Jurkat, Clone E6-1 (cell line): Measurements from ENCODE around the gene PRDM16.

ENCODE experiments used
- DNase-seq: peaks from one replicate; pipeline ENCODE4 v3.0.0-alpha.2; 2011; ENCODE audit warnings: low read depth, low spot score
- H3K4me3 ChIP-seq: 2 replicates; pipeline ENCODE4 v1.5.1; 2011; ENCODE audit warnings: mild to moderate bottlenecking, low read length, control low read depth, moderate library complexity

The PRDM16 gene

DNA sequence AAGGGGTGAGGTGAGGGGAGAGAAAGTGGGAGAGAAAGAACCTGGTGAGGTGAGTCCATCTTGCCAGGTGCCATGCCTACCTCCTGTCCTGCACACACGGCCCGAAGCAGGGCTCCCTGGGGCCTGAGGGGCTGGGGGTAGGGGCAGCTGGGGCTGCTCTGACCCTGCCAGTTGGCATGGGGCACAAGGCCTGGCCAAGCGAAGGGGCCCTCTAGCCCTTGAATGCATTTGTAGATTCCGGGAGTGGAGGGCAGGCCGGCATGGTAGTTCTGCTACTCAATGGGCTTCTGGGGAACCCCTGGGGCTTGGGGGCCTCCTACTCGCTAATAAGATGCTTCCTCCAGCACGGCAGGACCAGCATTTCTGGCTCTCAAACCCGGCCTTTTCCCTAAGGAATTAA, 3.6 kb upstream of the PRDM16 start:
- H3K4me3 ChIP-seq, result no peak overlapping the region
- no peak for DNase-seq

- no peak overlapping the region for H3K4me3 ChIP-seq
- no peak for DNase-seq
Measured at GRCh38 chr1:3065797-3066196, 3.2 kb upstream of the PRDM16 start.

DNA sequence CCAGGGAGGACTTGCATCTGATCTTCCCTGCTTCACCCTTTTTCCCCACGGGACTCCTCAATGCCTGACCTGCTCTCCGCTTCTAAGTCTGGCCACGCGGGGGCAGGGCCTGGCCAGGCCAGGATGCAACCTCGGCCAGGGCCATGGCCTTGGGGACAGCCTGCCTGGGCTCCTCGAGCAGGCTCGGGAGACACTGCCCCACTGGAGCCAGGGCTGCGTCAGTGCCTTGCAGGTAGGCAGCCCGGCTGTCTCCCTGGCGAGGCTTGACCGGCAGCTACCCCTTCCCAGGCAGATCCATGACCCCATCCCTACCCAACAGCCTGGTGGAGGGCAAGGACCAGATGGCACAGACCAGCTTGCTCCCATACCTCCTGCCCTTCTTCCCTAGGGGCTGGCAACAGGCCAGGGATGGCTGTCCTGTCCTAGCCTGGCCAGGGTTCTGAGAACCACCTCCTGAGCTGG, 2.7 kb upstream of the PRDM16 start:
- no peak for DNase-seq
- H3K4me3 ChIP-seq, result no peak overlapping the region

- DNase-seq, result no peak
- no peak overlapping the region for H3K4me3 ChIP-seq
Measured at GRCh38 chr1:3066826-3067225, 2.2 kb upstream of the PRDM16 start.

- H3K4me3 ChIP-seq, result no peak overlapping the region
- DNase-seq, result no peak
Measured at GRCh38 chr1:3067301-3067670, 1.7 kb upstream of the PRDM16 start.

GRCh38 chr1:3067671-3068563, 1.1 kb upstream of the PRDM16 start:
- no peak overlapping the region for H3K4me3 ChIP-seq
- DNase-seq, result no peak

- DNase-seq, result no peak
- no peak overlapping the region for H3K4me3 ChIP-seq
Measured at GRCh38 chr1:3069491-3070308, 697 bp downstream of the PRDM16 start.

DNA sequence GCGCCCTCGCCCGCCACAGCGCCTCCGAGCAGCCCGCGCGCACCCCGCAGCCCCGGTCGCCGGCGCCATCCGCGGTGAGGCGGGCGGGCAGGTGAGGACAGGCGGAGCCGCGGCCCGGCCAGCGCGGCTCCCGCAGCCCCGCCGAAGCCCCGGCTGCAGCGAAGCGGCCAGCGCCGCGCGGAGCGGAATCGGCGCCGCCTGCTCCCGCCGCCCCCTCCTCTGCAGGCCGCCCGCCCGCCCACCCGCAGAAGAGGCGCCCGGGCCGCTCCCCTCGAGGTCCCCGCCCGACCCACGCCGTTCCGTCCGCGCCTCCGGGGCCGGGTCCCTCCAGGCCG, 1.3 kb downstream of the PRDM16 start:
- H3K4me3 ChIP-seq, result no peak overlapping the region
- DNase-seq, result no peak

DNA sequence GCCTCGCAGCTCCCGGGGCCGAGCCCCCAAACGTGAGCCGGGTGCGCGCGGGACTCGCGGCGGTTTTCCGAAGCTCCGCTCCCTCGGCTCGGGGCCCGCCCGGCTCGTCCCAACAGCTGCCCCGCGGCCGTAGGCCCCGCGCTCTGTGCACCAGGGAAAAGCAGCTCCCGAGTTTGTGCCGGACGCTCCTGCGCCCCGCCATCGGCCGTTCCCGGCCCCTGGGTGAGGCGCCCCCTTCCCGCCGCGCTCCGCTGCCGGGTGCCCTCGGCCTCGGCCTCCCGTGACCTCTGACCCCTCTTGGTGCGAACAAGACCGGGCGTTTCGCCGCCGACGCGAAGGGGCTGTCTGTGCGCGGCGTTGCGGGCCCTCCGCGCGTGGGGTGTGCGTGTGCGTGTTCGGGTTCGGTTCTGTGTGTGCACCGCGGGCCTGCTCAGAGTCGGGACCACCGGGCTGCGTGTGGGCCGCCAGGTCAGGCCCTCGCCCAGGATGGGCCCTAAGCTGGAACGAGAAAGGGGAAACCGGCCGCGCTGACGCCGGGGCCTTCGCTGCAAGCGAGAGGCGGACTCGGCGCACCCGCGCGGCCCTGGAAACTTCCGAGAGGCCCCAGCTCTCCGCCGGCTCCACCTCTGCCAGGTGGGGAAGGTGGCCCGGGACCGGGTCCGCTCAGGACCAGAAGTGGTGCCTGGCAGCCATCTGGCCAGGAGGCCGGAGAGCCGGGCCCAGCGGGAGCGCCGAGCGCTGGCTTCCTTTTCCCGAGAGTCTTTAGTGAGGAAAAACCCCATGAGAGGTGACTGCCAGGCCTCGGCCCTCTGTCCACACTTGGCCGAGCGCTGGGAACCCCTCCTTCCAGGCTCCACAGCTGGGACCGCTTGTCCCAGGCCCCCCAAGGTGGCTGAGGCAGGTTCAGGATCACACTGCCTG, 1.9 kb downstream of the PRDM16 start:
- no peak overlapping the region for H3K4me3 ChIP-seq
- DNase-seq, result no peak

DNA sequence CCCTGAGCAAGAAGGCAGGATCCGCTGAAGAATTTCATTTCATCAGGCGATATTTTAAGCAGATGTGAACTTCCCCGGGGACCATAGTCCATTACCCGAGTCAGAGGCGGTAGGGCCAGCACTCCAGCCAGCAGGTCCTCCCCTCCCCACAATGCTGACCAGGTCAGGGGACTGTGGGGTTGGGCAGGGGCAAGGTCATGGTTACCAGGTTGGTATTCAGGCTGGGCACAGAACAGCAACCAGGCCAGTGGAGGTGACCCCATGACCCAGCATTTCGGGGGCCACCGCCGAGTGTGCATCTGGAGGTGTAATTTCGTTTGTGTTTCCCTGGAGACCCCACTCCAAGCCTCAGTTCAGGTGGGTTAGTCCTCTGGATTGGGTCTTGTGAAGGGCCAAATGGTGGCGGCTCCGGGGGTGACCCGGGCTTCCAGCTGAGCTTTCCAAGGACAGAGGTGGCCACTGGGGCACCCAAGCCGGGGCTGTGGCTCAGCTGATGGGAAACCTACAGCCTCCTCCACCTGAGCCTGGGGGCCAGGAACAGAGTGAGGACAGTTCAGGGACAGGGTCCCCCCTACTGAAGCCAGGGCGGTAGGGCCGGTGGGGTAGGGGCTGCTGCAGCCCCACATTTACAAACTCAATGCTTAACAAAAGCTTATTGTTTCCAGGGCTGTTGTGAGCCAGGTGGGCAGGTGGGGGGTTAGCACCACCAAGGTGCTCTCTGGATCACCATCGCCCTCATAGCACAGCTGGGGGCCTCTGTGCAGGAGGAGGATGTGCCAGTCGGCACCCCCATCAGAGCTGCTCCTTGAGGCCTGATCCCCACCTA, 2.8 kb downstream of the PRDM16 start:
- no peak for DNase-seq
- H3K4me3 ChIP-seq, result no peak overlapping the region

DNA sequence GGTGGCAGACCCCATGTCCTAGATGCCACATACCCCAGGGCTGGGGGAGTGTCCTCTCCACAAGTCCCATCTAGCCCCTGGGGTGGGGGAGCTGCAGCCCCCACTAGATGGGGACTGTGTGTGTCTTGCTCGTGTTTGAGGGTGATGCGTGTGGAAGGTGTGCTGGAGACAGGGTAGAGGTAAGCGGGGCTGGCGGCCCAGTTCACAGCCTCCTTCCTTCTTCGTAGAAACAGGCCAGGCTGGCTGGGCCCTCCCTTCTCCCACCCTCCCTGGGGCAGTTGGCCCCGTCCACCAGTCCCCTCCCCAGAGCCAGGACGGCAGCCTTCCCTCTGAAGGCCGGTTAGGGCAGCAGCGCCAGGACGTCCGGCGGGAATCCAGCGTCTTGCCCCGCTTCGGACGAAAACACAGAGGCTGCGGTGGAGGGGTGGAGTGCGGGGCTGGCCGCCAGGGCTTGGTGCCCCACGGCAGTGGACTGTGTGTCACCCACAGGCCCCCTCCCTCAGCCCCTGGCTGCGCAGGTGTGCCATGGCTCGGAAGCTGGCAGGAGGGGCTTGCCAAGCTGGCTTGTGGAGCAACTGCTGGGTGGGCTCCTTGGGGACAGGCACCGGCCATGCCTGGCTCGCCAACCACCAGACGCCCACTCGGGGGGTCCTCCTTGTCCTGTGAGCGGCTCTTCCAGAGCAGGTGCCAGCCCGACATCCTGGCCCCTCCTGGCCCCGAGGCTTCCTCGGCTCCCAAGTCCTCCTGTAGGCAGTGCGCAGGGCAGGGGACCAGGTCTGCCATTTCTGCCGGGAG, 3.6 kb downstream of the PRDM16 start:
- DNase-seq, result no peak
- no peak overlapping the region for H3K4me3 ChIP-seq

GRCh38 chr1:3073186-3073488, 4.1 kb downstream of the PRDM16 start:
- no peak overlapping the region for H3K4me3 ChIP-seq

DNA sequence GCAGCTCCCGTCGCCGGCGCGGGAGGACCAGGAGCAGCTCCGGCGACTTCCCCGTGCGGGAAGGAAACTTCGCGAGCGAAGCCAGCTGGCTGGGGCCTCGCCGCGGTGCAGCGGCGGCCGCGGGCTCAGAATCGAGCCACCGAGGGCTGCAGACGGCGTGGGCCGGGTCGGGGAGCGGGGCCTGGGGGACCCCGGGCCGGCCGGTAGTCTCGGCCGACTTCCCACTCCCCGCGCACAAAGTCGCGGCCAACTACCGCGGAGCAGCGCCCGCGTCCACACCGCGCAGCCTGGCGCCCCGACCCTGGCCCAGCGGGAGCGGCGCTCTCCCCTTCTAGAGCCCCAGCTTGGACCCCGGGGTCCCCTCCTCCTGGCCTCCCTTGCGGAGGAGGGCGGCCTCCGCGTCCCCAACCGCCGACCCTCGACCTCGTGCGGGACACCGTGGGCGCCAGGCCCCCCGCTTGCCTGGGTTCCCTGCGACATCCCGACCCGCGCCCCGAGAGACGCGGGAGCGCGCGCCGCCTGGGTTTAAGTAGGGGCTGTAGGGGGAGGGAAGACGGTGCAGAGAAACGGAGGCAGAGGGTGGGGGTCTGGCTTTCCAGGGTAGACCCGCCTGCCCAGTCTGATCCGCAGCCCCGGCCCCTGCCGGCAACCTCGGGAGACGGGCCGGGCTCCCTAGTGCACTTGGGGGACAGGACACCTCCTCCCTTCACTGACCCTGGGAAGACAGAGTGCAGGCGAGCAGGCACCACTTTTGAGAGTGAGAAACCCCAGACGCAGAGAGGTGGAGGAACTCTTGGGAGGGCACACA, 4.7 kb downstream of the PRDM16 start:
- H3K4me3 ChIP-seq, result no peak overlapping the region
- no peak for DNase-seq

More at GRCh38 chr1:3073186-3073488, 4.1 kb downstream of the PRDM16 start:
- no peak for DNase-seq

DNA sequence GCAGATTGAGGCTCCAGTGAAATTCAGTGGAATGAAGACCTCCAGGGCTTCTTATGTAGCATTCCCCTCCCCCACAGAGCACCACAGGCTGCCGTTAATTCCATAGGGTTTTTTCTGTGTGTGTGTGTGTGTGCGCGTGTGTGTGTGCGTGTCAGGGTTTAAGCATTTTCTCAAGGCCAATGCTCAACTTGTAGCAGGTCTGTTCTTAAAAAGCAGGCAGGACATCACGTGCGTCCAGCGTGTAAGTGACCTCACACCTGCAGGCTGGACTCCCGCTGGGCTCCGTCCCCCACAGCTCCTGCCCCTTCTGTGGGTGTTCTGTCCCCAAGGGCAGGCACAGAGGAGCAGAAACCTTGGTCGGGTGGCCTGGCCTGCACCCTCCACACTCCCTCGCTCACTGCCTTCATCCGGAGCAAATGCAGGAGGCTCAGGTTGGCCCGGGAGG, 5.3 kb downstream of the PRDM16 start:
- no peak overlapping the region for H3K4me3 ChIP-seq
- DNase-seq, result no peak

DNA sequence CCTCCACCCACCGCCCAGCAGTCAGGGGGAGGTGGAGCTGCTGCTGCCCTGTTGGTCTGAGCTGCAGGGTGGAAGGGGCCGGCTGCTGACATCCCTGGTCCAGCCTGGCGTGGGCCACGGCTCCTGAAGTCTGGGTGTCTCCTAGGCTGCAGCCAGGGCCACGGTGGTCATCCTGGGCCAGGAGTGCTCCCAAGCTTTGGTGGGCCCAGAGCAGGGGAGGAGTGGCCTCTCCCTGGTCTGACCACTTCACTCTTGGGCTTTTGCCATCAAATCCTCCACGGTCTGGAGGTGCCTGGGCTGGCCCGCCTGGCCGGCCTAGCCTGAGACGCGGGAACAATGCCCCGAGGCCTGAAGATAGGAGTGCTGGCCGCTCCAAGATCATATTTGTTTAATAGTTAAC, 5.8 kb downstream of the PRDM16 start:
- no peak overlapping the region for H3K4me3 ChIP-seq
- no peak for DNase-seq

DNA sequence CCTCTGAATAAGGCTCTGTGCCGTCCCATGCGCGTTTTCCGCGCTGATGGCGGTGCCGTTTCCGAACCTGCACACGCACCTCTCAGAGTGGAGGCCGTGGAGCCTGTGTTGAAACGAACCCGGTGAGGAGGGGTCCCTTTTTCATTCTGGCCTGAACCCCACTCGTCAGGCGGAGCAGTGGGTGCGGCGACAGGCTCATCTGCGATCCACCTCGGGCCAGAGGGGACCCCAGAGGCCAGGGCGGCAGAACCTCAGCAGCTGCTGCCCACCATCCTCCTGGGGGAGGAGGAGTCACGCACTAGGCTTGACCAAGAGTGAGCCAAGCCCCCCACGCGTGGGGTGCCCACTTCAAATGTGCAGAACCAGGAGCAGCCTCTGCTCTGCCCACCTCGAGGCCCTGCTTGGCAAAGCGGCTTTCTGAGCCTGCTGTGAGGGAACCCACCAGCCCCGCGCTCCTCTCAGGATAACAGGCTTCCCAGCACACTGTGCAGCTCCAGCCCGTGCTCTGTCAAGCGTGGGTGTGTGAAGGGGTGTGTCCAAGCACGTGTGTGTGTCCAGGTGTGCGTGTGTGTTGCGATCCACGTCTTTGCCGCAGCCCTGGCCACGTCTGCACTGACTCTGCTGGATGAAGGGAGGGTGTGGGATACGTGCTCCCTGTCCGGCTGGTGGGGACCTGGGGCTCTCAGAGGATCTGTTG, 6.8 kb downstream of the PRDM16 start:
- no peak for DNase-seq
- H3K4me3 ChIP-seq, result no peak overlapping the region

- DNase-seq, result no peak
- H3K4me3 ChIP-seq, result no peak overlapping the region
Measured at GRCh38 chr1:3076363-3076740, 7.3 kb downstream of the PRDM16 start.
